Small intestine (tissue), 7 donors: ENCODE measurements around the gene KHDRBS2. TPM values are rescaled to one million over a fixed set of nuclear protein-coding genes. Genes with fewer than 3 reads are reported as not detected.
A peak's percentile ranks its signal among the peaks of the same experiment; 100 is the strongest.

Source experiments
- DNase-seq, 2 donors: peaks; one replicate each; pipeline versions ENCODE4 v3.0.0 to v3.0.0-alpha.2; 2013
- FAIRE-seq: peaks from 2 replicates; lab custom pipeline; 2012; peaks lifted over from hg19 to GRCh38; lab: Jason Lieb, UNC
- H3K27ac ChIP-seq, 3 donors: one replicate each; pipeline ENCODE4 v1.5.1; 2013; ENCODE audit warnings: low read length in 2 of 3, mild to moderate bottlenecking in 2 of 3, control low read depth in 1 of 3, inconsistent platforms in 1 of 3, low read depth in 1 of 3, moderate library complexity in 1 of 3
- H3K27me3 ChIP-seq, 3 donors: one replicate each; pipeline ENCODE4 v1.6.1; 2013; ENCODE audit warnings: low read length in 3 of 3, inconsistent platforms in 1 of 3; ENCODE audit not compliant: control insufficient read depth in 3 of 3, insufficient read depth in 3 of 3
- H3K36me3 ChIP-seq, 3 donors: one replicate each; pipeline ENCODE4 v1.6.1; 2013; ENCODE audit warnings: low read length in 3 of 3, inconsistent platforms in 1 of 3, low read depth in 1 of 3, mild to moderate bottlenecking in 1 of 3, moderate library complexity in 1 of 3; ENCODE audit not compliant: control insufficient read depth in 3 of 3, insufficient read depth in 2 of 3
- H3K4me1 ChIP-seq, 3 donors: one replicate each; pipeline ENCODE4 v1.6.1; 2013; ENCODE audit warnings: low read length in 2 of 3, inconsistent platforms in 1 of 3, low read depth in 1 of 3, mild to moderate bottlenecking in 1 of 3, moderate library complexity in 1 of 3; ENCODE audit not compliant: control insufficient read depth in 3 of 3, insufficient read depth in 2 of 3
- H3K4me3 ChIP-seq, 3 donors: one replicate each; pipeline ENCODE4 v1.5.1; 2013; ENCODE audit warnings: low read length in 3 of 3, control low read depth in 1 of 3, inconsistent platforms in 1 of 3, low read depth in 1 of 3, mild to moderate bottlenecking in 1 of 3, moderate library complexity in 1 of 3
- H3K9me3 ChIP-seq, 2 donors: one replicate each; pipeline ENCODE4 v1.6.1; 2013; ENCODE audit warnings: low read depth in 1 of 2, low read length in 1 of 2; ENCODE audit not compliant: control insufficient read depth in 2 of 2, insufficient read depth in 1 of 2
- WGBS, 3 donors: extraction: QIAGEN DNeasy Blood & Tissue Kit; methylation state at CpG; one replicate each; pipeline ENCODE4 v1.1.7; 2013; 5-methylcytosine and 5-hydroxymethylcytosine counted together
- polyA plus RNA-seq, 4 donors: library from polyadenylated mRNA; stranded (reverse) in 3 of 4; unstranded in 1 of 4; fragments of 200-250 nt in 3 of 4; fragments of 120-200 nt in 1 of 4; gene quantifications; one replicate each; pipeline versions ENCODE4 v1.2.1 to v1.2.3, GENCODE V29; 2013
- donor health status: healthy with polysubstance abuse.
- donor health status: control.
- donor health status: control.
- donor health status: Bipolar disorder and iron deficiency.
- donor health status: healthy.

The KHDRBS2 gene
- polyA plus RNA-seq, 4 donors = 0.19 to 9.0 TPM; not detected in 2

DNA sequence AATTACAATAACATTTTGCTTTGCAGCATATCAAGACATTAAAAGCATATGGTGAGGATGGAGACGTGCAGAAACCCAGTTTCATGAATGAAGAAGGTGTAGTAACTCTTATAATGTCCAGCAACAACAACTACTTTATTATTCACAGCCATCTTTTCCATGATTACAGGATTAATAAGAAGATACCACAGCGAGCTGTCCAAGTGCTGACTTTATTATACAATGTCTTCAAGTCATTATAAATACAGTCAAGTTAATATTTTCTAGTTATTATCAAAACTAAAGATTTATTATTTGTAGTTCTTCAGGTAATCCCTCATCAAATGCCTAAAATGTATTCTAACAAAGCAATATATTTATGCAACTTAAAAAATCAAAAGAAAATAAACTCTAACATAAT lies 2.5 kb upstream of the KHDRBS2 start:
- Histone ChIP-seq H3K9me3 (no peaks in the 10 kb centered on the region), H3K36me3 (no peaks in the 10 kb centered on the region), H3K27me3 (peaks cover 0 to 2% (median 0%) of the 10 kb centered on the region in 3 donors), H3K4me3 (no peak overlapping the region), H3K27ac (no peak overlapping the region), H3K4me1 (peaks cover 0 to 5% (median 0%) of the 10 kb centered on the region in 3 donors)
- no peak for DNase-seq
- FAIRE-seq = no peak
- 51 to 66% (median 55%) methylated on average over 2 of the region's 2 CpGs for WGBS, 3 donors

DNA sequence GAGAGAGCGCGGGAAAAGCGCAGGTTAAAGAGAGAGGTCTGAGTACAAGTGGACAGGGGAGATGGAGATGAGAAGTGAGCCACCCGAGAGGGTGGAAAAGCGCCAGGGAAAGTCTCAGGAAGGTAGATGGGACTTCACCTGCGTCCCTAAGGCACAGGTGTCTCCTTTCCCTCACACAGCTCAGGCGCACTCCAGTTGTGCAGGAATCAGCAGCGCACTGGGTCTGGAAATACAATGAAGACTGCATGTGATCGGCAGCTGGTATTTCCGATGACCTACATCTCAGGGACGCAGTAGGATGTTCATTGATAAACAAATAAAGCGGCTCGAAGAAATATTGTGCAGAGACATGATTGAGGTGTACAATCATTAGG lies 432 bp upstream of the KHDRBS2 start:
- Histone ChIP-seq H3K4me3 (peak overlapping the region in 2 of 3 donors; percentile 10 to 94), H3K27ac (peak overlapping the region in 1 of 3 donors; percentile 77), H3K9me3 (no peaks in the 10 kb centered on the region), H3K27me3 (peaks cover 0 to 2% (median 0%) of the 10 kb centered on the region in 3 donors), H3K4me1 (peaks cover 0 to 5% (median 0%) of the 10 kb centered on the region in 3 donors), H3K36me3 (no peaks in the 10 kb centered on the region)
- no peak for DNase-seq
- no peak for FAIRE-seq
- 2 to 10% (median 5%) methylated on average over 13 of the region's 13 CpGs for WGBS, 3 donors

DNA sequence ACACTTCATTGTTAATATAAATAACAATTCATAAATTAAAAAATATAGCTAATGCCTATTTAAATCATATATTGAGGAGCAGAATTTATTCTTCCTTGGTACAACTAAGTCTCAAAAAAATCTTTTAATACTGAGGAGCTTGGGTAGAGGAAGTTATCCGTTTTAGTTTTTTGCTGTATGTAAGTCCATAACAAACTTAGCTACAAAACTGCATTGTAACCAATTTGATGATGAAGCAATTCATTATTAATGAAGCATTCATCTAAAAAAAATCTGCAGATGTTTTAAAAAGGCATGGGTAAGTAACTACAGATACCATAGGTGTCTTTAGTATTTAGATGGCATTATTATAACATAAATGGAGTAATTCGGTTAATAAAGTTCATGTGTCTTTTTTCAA lies 1.3 kb downstream of the KHDRBS2 start:
- peaks cover 0 to 5% (median 0%) of the 10 kb centered on the region in 3 donors for H3K4me1 ChIP-seq
- H3K36me3 ChIP-seq = no peaks in the 10 kb centered on the region
- WGBS, 3 donors = 19 to 40% (median 33%) methylated on average over 2 of the region's 2 CpGs
- peak overlapping the region in 1 of 3 donors; percentile 94 for H3K4me3 ChIP-seq
- DNase-seq (no peak), FAIRE-seq (no peak)
- H3K27me3 ChIP-seq = peaks cover 0 to 2% (median 0%) of the 10 kb centered on the region in 3 donors
- H3K27ac ChIP-seq = no peak overlapping the region
- no peaks in the 10 kb centered on the region for H3K9me3 ChIP-seq

DNA sequence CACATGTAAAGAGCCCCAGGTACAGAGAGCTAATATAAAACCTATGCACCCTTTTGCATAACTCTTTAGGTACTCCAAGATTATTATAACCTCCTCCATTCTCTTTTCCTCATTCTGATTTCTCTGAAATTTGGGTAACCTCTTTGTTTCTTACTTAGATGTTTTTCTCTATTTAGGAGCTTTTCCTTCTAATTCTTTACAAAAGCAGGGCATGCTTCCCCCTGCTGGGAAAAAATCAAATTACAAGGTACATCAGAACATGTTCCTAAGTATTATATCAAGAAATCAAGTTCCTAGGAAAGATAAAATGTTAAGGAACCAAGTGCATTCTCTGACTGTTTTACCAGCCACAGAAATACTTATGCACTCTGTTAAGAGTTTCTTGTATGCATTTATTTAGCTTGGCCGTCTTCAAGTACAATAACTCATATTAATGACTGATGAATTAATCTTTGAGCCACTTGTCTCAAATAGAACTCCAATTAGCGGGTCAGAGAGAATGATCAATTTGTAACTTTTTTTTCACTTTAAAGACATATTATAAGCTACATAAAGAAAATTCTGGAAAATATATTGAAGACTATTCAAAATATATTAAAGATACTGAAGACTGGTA lies 2.1 kb downstream of the KHDRBS2 start:
- Histone ChIP-seq H3K4me1 (peaks cover 0 to 5% (median 0%) of the 10 kb centered on the region in 3 donors), H3K27me3 (peaks cover 0 to 2% (median 0%) of the 10 kb centered on the region in 3 donors), H3K36me3 (no peaks in the 10 kb centered on the region), H3K27ac (peak overlapping the region in 1 of 3 donors; percentile 51), H3K9me3 (no peaks in the 10 kb centered on the region), H3K4me3 (peak overlapping the region in 1 of 3 donors; percentile 2)
- DNase-seq (peak in 1 of 2 donors; percentile 81), FAIRE-seq (no peak)
- 46 to 49% (median 49%) methylated on average over 2 of the region's 2 CpGs for WGBS, 3 donors

DNA sequence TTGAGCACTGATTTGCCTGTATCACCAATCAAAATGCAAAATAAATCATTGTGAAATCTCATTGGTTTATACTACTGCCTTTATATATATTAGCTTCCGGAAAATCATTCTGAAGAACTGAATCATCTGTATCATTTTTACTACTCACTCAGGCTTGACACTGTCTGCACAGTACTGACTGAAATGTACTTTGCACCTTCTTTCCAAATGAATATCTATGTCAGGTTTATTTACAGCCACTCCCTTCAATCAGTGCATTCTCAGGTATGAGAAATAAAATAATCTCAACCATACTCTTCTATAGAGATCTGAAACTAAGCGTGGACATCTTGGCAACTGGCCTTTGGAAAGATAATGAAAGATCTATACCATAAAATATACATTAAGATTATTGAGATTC lies 2.7 kb downstream of the KHDRBS2 start:
- Histone ChIP-seq H3K9me3 (no peaks in the 10 kb centered on the region), H3K4me1 (peaks cover 0 to 5% (median 0%) of the 10 kb centered on the region in 3 donors), H3K36me3 (no peaks in the 10 kb centered on the region), H3K27me3 (peaks cover 0 to 2% (median 0%) of the 10 kb centered on the region in 3 donors), H3K27ac (peak overlapping the region in 1 of 3 donors; percentile 73), H3K4me3 (peak overlapping the region in 1 of 3 donors; percentile 10)
- 22 to 53% (median 33%) methylated on average over 2 of the region's 2 CpGs for WGBS, 3 donors
- DNase-seq = peak in 1 of 2 donors; percentile 76
- FAIRE-seq = no peak

DNA sequence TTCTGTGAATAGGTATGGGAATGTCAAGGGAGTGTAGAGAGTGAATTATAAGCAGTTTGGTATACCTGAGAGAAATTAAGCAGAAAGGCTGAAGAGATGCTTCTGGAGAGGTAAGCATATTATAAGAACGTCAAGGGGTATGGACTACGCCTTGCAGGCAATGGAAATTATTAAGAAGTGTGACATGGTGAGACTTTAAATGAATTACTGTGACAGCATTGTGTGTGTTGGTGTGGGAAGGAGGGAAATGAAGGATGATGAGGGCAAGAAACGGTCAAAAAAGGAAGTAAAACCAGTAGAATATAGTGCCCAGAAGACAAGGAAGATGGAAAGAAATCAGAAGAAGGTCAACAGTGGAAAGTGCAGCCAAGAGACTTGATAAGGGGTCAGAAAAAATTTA lies 5.9 kb downstream of the KHDRBS2 start:
- no peak overlapping the region for H3K4me3 ChIP-seq
- WGBS, 3 donors = 70 to 83% (median 76%) methylated on average over 3 of the region's 3 CpGs
- no peak for FAIRE-seq
- no peaks in the 10 kb centered on the region for H3K36me3 ChIP-seq
- DNase-seq = no peak
- no peaks in the 10 kb centered on the region for H3K4me1 ChIP-seq
- H3K27me3 ChIP-seq = no peaks in the 10 kb centered on the region
- no peaks in the 10 kb centered on the region for H3K9me3 ChIP-seq
- no peak overlapping the region for H3K27ac ChIP-seq

DNA sequence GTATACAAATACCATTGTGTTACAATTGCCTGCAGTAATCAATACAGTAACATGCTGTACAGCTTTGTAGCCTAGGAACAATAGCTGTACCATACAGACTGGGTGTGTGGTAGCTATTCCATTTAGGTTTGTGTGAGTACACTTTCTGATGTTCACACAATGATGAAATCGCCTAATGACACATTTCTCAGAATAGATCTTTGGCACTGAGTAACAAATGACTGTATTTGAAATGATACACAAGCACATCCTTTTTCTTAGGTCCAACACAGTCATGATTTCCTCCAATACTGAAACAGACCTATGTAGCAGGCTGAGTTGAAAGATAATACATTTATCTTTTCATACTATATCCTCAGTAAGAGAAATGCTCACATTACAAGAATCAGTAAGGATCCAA lies 13.9 kb downstream of the KHDRBS2 start:
- Histone ChIP-seq H3K4me1 (no peaks in the 10 kb centered on the region), H3K27ac (no peak overlapping the region), H3K27me3 (no peaks in the 10 kb centered on the region), H3K36me3 (no peaks in the 10 kb centered on the region), H3K4me3 (no peak overlapping the region), H3K9me3 (peaks cover 0 to 5% of the 10 kb centered on the region in 2 donors)
- DNase-seq (no peak), FAIRE-seq (no peak)
- WGBS, 3 donors = 81 to 89% (median 87%) methylated on average over 1 of the region's 1 CpG

DNA sequence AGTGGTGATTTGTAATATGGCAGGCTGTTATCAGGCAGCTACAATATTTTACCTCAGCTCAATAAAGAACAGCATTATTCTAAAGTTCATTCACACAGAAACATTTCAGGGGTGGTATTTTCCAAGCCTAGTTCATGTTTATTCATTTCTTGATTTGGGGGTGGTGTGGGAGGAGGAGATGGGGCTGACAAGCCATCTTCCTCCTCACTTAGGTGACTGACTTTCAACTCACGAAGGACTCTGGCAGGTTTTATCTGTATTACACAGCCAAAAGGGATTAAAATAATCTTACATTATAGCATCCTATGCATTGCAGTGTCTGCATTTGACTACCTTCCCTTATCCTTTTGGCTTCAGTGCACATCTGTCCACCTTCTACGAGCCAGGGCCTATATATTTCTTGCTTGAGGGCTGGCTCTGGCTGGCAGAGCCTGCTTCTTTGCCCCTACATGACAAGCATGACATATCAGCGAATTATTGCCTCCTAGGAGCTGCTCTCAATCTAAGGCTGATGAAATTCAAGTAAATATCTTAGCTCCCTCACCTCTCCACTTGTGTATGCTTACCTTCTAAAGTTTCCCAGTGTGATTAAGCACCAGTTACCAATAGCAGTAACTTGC lies 20.0 kb downstream of the KHDRBS2 start:
- Histone ChIP-seq H3K4me1 (no peaks in the 10 kb centered on the region), H3K27me3 (no peaks in the 10 kb centered on the region), H3K27ac (no peak overlapping the region), H3K36me3 (no peaks in the 10 kb centered on the region), H3K9me3 (no peaks in the 10 kb centered on the region), H3K4me3 (no peak overlapping the region)
- no peak for FAIRE-seq
- peak in 1 of 2 donors; percentile 7 for DNase-seq
- 28 to 60% (median 28%) methylated on average over 3 of the region's 3 CpGs for WGBS, 3 donors
